ENCODE results near the gene SCFD2.

Gene SCFD2

GRCh38 chr4:52883183-52883621 lies 482.7 kb downstream of the SCFD2 start:
- no peak for DNase-seq (ENCODE audit: low read depth)

- no peak for DNase-seq (ENCODE audit: low read depth)
Observed at GRCh38 chr4:52880994-52881393, 484.9 kb downstream of the SCFD2 start.

GRCh38 chr4:52879471-52879870 lies 486.4 kb downstream of the SCFD2 start:
- no peak for DNase-seq (ENCODE audit: low read depth)

GRCh38 chr4:52877694-52878093 lies 488.2 kb downstream of the SCFD2 start:
- no peak for DNase-seq (ENCODE audit: low read depth)

GRCh38 chr4:52877036-52877435 lies 488.8 kb downstream of the SCFD2 start:
- no peak for DNase-seq (ENCODE audit: low read depth)

- no peak for DNase-seq (ENCODE audit: low read depth)
Observed at GRCh38 chr4:52876069-52876468, 489.8 kb downstream of the SCFD2 start.

GRCh38 chr4:52874948-52875347 lies 490.9 kb downstream of the SCFD2 start:
- no peak for DNase-seq (ENCODE audit: low read depth)

- DNase-seq (ENCODE audit: low read depth), result peak; percentile 76
Observed at GRCh38 chr4:52873861-52874343, 492.0 kb downstream of the SCFD2 start.

GRCh38 chr4:52873191-52873590 lies 492.7 kb downstream of the SCFD2 start:
- no peak for DNase-seq (ENCODE audit: low read depth)

GRCh38 chr4:52870225-52870624 lies 495.6 kb downstream of the SCFD2 start:
- no peak for DNase-seq (ENCODE audit: low read depth)

- no peak for DNase-seq (ENCODE audit: low read depth)
Observed at GRCh38 chr4:52869656-52870055, 496.2 kb downstream of the SCFD2 start.

GRCh38 chr4:52869196-52869595 lies 496.7 kb downstream of the SCFD2 start:
- DNase-seq (ENCODE audit: low read depth), result peak; percentile 17

- DNase-seq (ENCODE audit: low read depth), result no peak
Observed at GRCh38 chr4:52868133-52868532, 497.7 kb downstream of the SCFD2 start.

- DNase-seq (ENCODE audit: low read depth), result no peak
Observed at GRCh38 chr4:52867163-52867562, 498.7 kb downstream of the SCFD2 start.

- DNase-seq (ENCODE audit: low read depth), result no peak
Observed at GRCh38 chr4:52866734-52867133, 499.1 kb downstream of the SCFD2 start.

GRCh38 chr4:52865300-52865699 lies 500.6 kb downstream of the SCFD2 start:
- no peak for DNase-seq (ENCODE audit: low read depth)

- peak; percentile 15 for DNase-seq (ENCODE audit: low read depth)
Observed at GRCh38 chr4:52864793-52865192, 501.1 kb downstream of the SCFD2 start.

- no peak for DNase-seq (ENCODE audit: low read depth)
Observed at GRCh38 chr4:52863324-52863723, 502.5 kb downstream of the SCFD2 start.

- DNase-seq (ENCODE audit: low read depth), result no peak
Observed at GRCh38 chr4:52862639-52863161, 503.2 kb downstream of the SCFD2 start.

- peak; percentile 51 for DNase-seq (ENCODE audit: low read depth)
Observed at GRCh38 chr4:52861879-52862616, 503.8 kb downstream of the SCFD2 start, which contains the start of gene RASL11B. Gene RASL11B, plus strand, starts transcription at chr4:52862317. Its CDS starts 191 bp downstream, at chr4:52862508.

GRCh38 chr4:52861171-52861823 lies 504.6 kb downstream of the SCFD2 start:
- no peak for DNase-seq (ENCODE audit: low read depth)

- no peak for DNase-seq (ENCODE audit: low read depth)
Observed at GRCh38 chr4:52860361-52860760, 505.5 kb downstream of the SCFD2 start.

- no peak for DNase-seq (ENCODE audit: low read depth)
Observed at GRCh38 chr4:52856801-52857200, 509.1 kb downstream of the SCFD2 start.
